GM23338 (cell line): ENCODE results near the gene AANAT. TPM values are rescaled to one million over a fixed set of nuclear protein-coding genes. Genes with fewer than 3 reads are reported as not detected.
A peak's percentile ranks its signal among the peaks of the same experiment; 100 is the strongest.

Source experiments
- ATAC-seq: fragments of 200-7000 bp; cut with Tn5 transposase; 3 replicates; pipeline ENCODE4 v1.9.1; 2020
- DNase-seq: peaks from one replicate; pipeline ENCODE4 v3.0.0-alpha.2; 2015; ENCODE audit warnings: low spot score
- H2AFZ ChIP-seq: fragments of 200-600 bp; sonication (generic); 2 replicates; pipeline ENCODE4 v1.8.0; 2016; ENCODE audit warnings: antibody characterized with exemption, mild to moderate bottlenecking, moderate library complexity
- H3F3A ChIP-seq: fragments of 200-600 bp; sonication (generic); replicated peaks from 2 replicates; pipeline ENCODE4 v1.8.0; 2017; ENCODE audit warnings: antibody characterized with exemption, mixed run types, low read depth
- H3K27ac ChIP-seq: fragments of 200-600 bp; sonication (generic); 2 replicates; pipeline ENCODE4 v1.6.1; 2016; ENCODE audit warnings: low read depth
- H3K27me3 ChIP-seq: fragments of 200-600 bp; sonication (generic); 2 replicates; pipeline ENCODE4 v1.8.0; 2016; ENCODE audit warnings: mild to moderate bottlenecking, mixed run types, moderate library complexity; ENCODE audit not compliant: insufficient read depth
- H3K36me3 ChIP-seq: fragments of 200-600 bp; sonication (generic); 2 replicates; pipeline ENCODE4 v1.8.0; 2016; ENCODE audit warnings: mild to moderate bottlenecking; ENCODE audit not compliant: insufficient read depth
- H3K4me1 ChIP-seq: fragments of 200-600 bp; sonication (generic); 2 replicates; pipeline ENCODE4 v1.8.0; 2016; ENCODE audit warnings: mild to moderate bottlenecking, moderate library complexity; ENCODE audit not compliant: insufficient read depth
- H3K4me2 ChIP-seq: fragments of 200-600 bp; sonication (generic); 2 replicates; pipeline ENCODE4 v1.7.1; 2017; ENCODE audit warnings: mixed run types
- H3K4me3 ChIP-seq: fragments of 200-600 bp; sonication (generic); 2 replicates; pipeline ENCODE4 v1.6.1; 2016; ENCODE audit warnings: mixed run types
- H3K79me2 ChIP-seq: fragments of 200-600 bp; sonication (generic); replicated peaks from 2 replicates; pipeline ENCODE4 v1.8.0; 2017; ENCODE audit warnings: mild to moderate bottlenecking; ENCODE audit not compliant: insufficient read depth
- H3K9me2 ChIP-seq: fragments of 200-600 bp; sonication (generic); 2 replicates; pipeline ENCODE4 v1.8.0; 2017; ENCODE audit not compliant: insufficient read depth
- H4K20me1 ChIP-seq: fragments of 200-600 bp; sonication (generic); replicated peaks from 2 replicates; pipeline ENCODE4 v1.8.0; 2017; ENCODE audit warnings: mild to moderate bottlenecking; ENCODE audit not compliant: insufficient read depth
- H3K27ac Mint-ChIP-seq: 2 replicates; pipeline ENCODE4 v1.8.0; 2020; ENCODE audit warnings: inconsistent platforms, mild to moderate bottlenecking, moderate library complexity, mixed read lengths
- H3K27me3 Mint-ChIP-seq: 3 replicates; pipeline ENCODE4 v1.8.0; 2022; ENCODE audit warnings: low read depth, mild to moderate bottlenecking, moderate library complexity, mixed read lengths, inconsistent platforms; ENCODE audit not compliant: insufficient read depth, poor library complexity
- H3K36me3 Mint-ChIP-seq: 3 replicates; pipeline ENCODE4 v1.8.0; 2021; ENCODE audit warnings: low read depth, mild to moderate bottlenecking, inconsistent platforms, moderate library complexity, mixed read lengths
- H3K4me1 Mint-ChIP-seq: 3 replicates; pipeline ENCODE4 v1.8.0; 2020; ENCODE audit warnings: mild to moderate bottlenecking, inconsistent platforms, mixed read lengths
- H3K4me3 Mint-ChIP-seq: 3 replicates; pipeline ENCODE4 v1.8.0; 2021; ENCODE audit warnings: moderate library complexity, mild to moderate bottlenecking, inconsistent platforms, mixed read lengths
- H3K9me3 Mint-ChIP-seq: 3 replicates; pipeline ENCODE4 v1.8.0; 2020; ENCODE audit warnings: moderate library complexity, mild to moderate bottlenecking, inconsistent platforms, mixed read lengths
- CREB1 ChIP-seq: fragments of 250-450 bp; sonication (Bioruptor Pico); IDR thresholded peaks from 2 replicates; pipeline ENCODE4 v1.5.0; 2020; ENCODE audit warnings: low read depth, mild to moderate bottlenecking, moderate library complexity
- EZH2 ChIP-seq: fragments of 200-600 bp; sonication (generic); IDR thresholded peaks from one replicate; pipeline ENCODE4 v1.8.0; 2017; ENCODE audit warnings: antibody characterized with exemption, mild to moderate bottlenecking, low read depth; ENCODE audit not compliant: unreplicated experiment
- EZH2phosphoT487 ChIP-seq: fragments of 200-600 bp; sonication (generic); IDR thresholded peaks from one replicate; pipeline ENCODE4 v1.8.1; 2018; ENCODE audit warnings: antibody characterized with exemption; ENCODE audit not compliant: unreplicated experiment
- JUNB ChIP-seq: IDR thresholded peaks from one replicate; pipeline ENCODE4 v1.6.1; 2016; ENCODE audit warnings: antibody characterized with exemption; ENCODE audit not compliant: unreplicated experiment
- NANOG ChIP-seq: IDR thresholded peaks from 2 replicates; pipeline ENCODE4 v1.6.1; 2016; ENCODE audit warnings: antibody characterized with exemption, borderline replicate concordance
- REST ChIP-seq: IDR thresholded peaks from one replicate; pipeline ENCODE4 v1.6.1; 2018; ENCODE audit warnings: antibody characterized with exemption; ENCODE audit not compliant: unreplicated experiment
- STAT1 ChIP-seq: IDR thresholded peaks from one replicate; pipeline ENCODE4 v1.6.1; 2016; ENCODE audit warnings: antibody characterized with exemption; ENCODE audit not compliant: unreplicated experiment
- polyA plus RNA-seq: library from polyadenylated mRNA; unstranded; fragments of >200 nt; fragmentation: Nextera tagmentation; extraction: Ambion mirVana; gene quantifications from 2 replicates; pipeline ENCODE4 v1.2.1, GENCODE V29; 2016
- total RNA-seq: library from RNA; depleted of rRNA; stranded (reverse); fragments of >200 nt; shearing (Covaris generic); gene quantifications from 2 replicates; pipeline ENCODE4 v1.2.3, GENCODE V29; 2014
- TF ChIP-seq, protein P1 (sequence below), 2 experiments: fragments of 200-600 bp in 1 of 2; sonication (generic) in 1 of 2; conservative IDR thresholded peaks; 2 replicates each; pipeline versions ENCODE4 v1.5.1 to v1.6.1; 2016 to 2017; ENCODE audit warnings: antibody characterized with exemption in 2 of 2, low read depth in 2 of 2, mild to moderate bottlenecking in 2 of 2, moderate library complexity in 1 of 2

AANAT gene
- total and polyA plus RNA-seq, 2 experiments from 2014 or later = 0.28 to 1.0 TPM

GRCh38 chr17:76438906-76439305 is 28.5 kb upstream of the AANAT start:
- no peaks in the 10 kb centered on the region for H3K36me3 ChIP-seq
- no peak for ATAC-seq
- peaks cover 5% of the 10 kb centered on the region for H3F3A ChIP-seq
- peaks cover 79% of the 10 kb centered on the region for H3K4me1 ChIP-seq
- H3K9me2 ChIP-seq = no peaks in the 10 kb centered on the region
- no peak overlapping the region for H2AFZ ChIP-seq
- peak overlapping the region; percentile 61 for H3K4me2 ChIP-seq
- H3K4me3 ChIP-seq = no peak overlapping the region
- Mint-ChIP-seq H3K9me3 (no peaks in the 10 kb centered on the region), H3K27ac (peak overlapping the region; percentile 74), H3K36me3 (peaks cover 14% of the 10 kb centered on the region), H3K4me3 (no peak overlapping the region; the same call in 2 of the 3 replicates), H3K4me1 (peaks cover 70% of the 10 kb centered on the region), H3K27me3 (peaks cover 9% of the 10 kb centered on the region)
- H3K79me2 ChIP-seq = peaks cover 100% of the 10 kb centered on the region
- peak overlapping the region; percentile 69; the same call in 1 of the 2 replicates for H3K27ac ChIP-seq
- H4K20me1 ChIP-seq = peaks cover 41% of the 10 kb centered on the region
- TF ChIP-seq REST = no peak
- no peak for TF ChIP-seq JUNB
- TF ChIP-seq EZH2 = no peak
- no peak for TF ChIP-seq EZH2phosphoT487
- TF ChIP-seq, protein P1, sequence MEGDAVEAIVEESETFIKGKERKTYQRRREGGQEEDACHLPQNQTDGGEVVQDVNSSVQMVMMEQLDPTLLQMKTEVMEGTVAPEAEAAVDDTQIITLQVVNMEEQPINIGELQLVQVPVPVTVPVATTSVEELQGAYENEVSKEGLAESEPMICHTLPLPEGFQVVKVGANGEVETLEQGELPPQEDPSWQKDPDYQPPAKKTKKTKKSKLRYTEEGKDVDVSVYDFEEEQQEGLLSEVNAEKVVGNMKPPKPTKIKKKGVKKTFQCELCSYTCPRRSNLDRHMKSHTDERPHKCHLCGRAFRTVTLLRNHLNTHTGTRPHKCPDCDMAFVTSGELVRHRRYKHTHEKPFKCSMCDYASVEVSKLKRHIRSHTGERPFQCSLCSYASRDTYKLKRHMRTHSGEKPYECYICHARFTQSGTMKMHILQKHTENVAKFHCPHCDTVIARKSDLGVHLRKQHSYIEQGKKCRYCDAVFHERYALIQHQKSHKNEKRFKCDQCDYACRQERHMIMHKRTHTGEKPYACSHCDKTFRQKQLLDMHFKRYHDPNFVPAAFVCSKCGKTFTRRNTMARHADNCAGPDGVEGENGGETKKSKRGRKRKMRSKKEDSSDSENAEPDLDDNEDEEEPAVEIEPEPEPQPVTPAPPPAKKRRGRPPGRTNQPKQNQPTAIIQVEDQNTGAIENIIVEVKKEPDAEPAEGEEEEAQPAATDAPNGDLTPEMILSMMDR (conservative IDR thresholded peaks at IDR 0.05; ENCODE audit: low read depth in 2 of 2) = no peak
- no peak for TF ChIP-seq STAT1
- DNase-seq = no peak
- H3K27me3 ChIP-seq = no peaks in the 10 kb centered on the region

DNA sequence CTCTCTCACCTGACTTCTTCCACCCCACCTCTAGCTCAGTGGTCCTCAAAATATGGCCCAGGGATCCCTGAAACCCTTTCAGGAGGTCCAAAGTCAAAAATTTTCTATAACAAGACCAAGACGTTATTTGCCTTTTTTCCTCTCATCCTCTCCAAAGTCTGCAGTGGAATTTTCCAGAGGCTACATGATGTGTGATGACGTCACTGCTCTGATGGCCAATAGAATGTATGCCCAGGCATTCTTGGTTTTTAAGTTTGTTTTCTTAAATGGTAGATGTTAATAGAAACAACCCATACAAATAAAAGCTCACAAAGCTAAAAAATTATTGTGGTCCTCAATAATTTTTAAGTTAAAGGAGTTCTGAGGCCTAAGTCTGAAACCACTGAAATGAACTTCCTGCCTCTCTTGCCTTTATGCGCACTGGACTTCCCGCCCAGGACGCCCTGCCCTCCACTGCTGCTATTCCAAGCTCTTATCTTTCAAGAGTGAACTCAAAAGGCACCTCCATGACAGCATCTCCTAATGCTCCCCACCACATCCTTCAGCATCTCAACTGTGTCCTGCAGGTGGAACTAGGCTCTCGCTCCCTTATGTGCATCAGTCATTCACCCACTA is 28.0 kb upstream of the AANAT start:
- Mint-ChIP-seq H3K27me3 (peaks cover 14% of the 10 kb centered on the region), H3K36me3 (peaks cover 14% of the 10 kb centered on the region), H3K27ac (peak overlapping the region; percentile 74), H3K4me3 (no peak overlapping the region; the same call in 2 of the 3 replicates), H3K4me1 (peaks cover 72% of the 10 kb centered on the region), H3K9me3 (no peaks in the 10 kb centered on the region)
- H2AFZ ChIP-seq = no peak overlapping the region
- DNase-seq = no peak
- H3K79me2 ChIP-seq = peaks cover 99% of the 10 kb centered on the region
- peaks cover 79% of the 10 kb centered on the region for H3K4me1 ChIP-seq
- peaks cover 10% of the 10 kb centered on the region for H3F3A ChIP-seq
- no peaks in the 10 kb centered on the region for H3K27me3 ChIP-seq
- H3K27ac ChIP-seq = peak overlapping the region; percentile 69; the same call in 1 of the 2 replicates
- H3K4me2 ChIP-seq = peak overlapping the region; percentile 61; the same call in 1 of the 2 replicates
- H3K36me3 ChIP-seq = no peaks in the 10 kb centered on the region
- H3K9me2 ChIP-seq = no peaks in the 10 kb centered on the region
- TF ChIP-seq EZH2 (no peak), EZH2phosphoT487 (no peak), JUNB (no peak), STAT1 (no peak), CREB1 (CRISPR knock-in tag) (no peak), NANOG (no peak)
- ATAC-seq = no peak
- peaks cover 36% of the 10 kb centered on the region for H4K20me1 ChIP-seq
- H3K4me3 ChIP-seq = no peak overlapping the region
